ENCODE measurements around the gene AUTS2. TPM values are rescaled to one million over a fixed set of nuclear protein-coding genes. Genes with fewer than 3 reads are reported as not detected.

The AUTS2 gene
- polyA plus RNA-seq, 1 donor (not counting 4 experiments of a cell fraction or from before 2014, with no cell fraction given), result 4.7 TPM

DNA sequence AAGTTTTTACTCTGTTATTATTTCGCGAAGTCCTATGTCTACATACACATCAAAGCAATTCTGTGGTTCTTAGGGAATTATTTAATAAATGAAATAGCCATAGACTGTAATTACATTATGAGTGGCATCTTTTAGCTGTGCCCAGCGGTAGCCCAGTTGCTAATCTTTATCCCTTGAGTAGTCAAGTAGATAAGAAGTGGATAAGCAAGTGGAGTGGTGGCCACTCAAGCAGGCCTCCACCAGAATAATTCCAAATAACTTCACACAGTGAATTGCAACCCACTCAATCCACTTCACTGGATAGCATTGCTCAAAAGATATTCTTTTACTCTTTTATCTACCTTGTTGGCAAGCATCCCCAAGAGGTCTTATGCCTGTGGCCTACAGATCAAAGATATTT lies 349.7 kb downstream of the AUTS2 start:
- Histone ChIP-seq H3K27ac (ENCODE audit: control insufficient read depth, insufficient read depth, low read length) (no peak overlapping the region), H3K27me3 (ENCODE audit: control insufficient read depth, extremely low read depth, insufficient read depth, low read length) (no peaks in the 10 kb centered on the region), H3K4me3 (ENCODE audit: control insufficient read depth in 2 of 3, extremely low read depth in 1 of 3, insufficient read depth in 2 of 3, low read depth in 1 of 3, low read length in 3 of 3) (no peak overlapping the region), H3K9me1 (ENCODE audit: control insufficient read depth, extremely low read depth, insufficient read depth, low read length) (no peaks in the 10 kb centered on the region), H3K4me1 (ENCODE audit: control insufficient read depth, extremely low read depth, insufficient read depth, low read length) (no peaks in the 10 kb centered on the region), H4K20me1 (ENCODE audit: control insufficient read depth, extremely low read depth, insufficient read depth, low read length) (no peaks in the 10 kb centered on the region), H2AFZ (ENCODE audit: control insufficient read depth, low read length) (no peak overlapping the region), H3K9ac (ENCODE audit: control insufficient read depth, extremely low read depth, insufficient read depth, low read length) (no peak overlapping the region), H3K36me3 (ENCODE audit: control insufficient read depth in 2 of 2, extremely low read depth in 1 of 2, insufficient read depth in 2 of 2, low read length in 2 of 2) (no peaks in the 10 kb centered on the region), H3K4me2 (ENCODE audit: control insufficient read depth, extremely low read depth, insufficient read depth, low read depth, low read length) (no peak overlapping the region), H3K9me3 (ENCODE audit: control insufficient read depth, low read depth, low read length) (no peaks in the 10 kb centered on the region), H3K79me2 (ENCODE audit: control insufficient read depth, insufficient read depth, low read length) (no peaks in the 10 kb centered on the region)
- no peak for TF ChIP-seq EZH2 (IDR thresholded peaks at IDR 0.05; ENCODE audit: low read length)
- TF ChIP-seq, protein P1, sequence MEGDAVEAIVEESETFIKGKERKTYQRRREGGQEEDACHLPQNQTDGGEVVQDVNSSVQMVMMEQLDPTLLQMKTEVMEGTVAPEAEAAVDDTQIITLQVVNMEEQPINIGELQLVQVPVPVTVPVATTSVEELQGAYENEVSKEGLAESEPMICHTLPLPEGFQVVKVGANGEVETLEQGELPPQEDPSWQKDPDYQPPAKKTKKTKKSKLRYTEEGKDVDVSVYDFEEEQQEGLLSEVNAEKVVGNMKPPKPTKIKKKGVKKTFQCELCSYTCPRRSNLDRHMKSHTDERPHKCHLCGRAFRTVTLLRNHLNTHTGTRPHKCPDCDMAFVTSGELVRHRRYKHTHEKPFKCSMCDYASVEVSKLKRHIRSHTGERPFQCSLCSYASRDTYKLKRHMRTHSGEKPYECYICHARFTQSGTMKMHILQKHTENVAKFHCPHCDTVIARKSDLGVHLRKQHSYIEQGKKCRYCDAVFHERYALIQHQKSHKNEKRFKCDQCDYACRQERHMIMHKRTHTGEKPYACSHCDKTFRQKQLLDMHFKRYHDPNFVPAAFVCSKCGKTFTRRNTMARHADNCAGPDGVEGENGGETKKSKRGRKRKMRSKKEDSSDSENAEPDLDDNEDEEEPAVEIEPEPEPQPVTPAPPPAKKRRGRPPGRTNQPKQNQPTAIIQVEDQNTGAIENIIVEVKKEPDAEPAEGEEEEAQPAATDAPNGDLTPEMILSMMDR (optimal IDR thresholded peaks at IDR 0.05 in 1 of 3, IDR thresholded peaks at IDR 0.05 in 1 of 3, conservative IDR thresholded peaks at IDR 0.05 in 1 of 3; ENCODE audit: extremely low read depth in 1 of 3, insufficient read depth in 2 of 3, low read length in 3 of 3), result no peak
- DNase-seq (ENCODE audit: low read depth, low spot score), result no peak
- no peak for FAIRE-seq
- dilution Hi-C loops (cut with MboI; ENCODE audit: extremely low pct_ligation_motif_present, low sequenced_read_pairs), result no loop called here

DNA sequence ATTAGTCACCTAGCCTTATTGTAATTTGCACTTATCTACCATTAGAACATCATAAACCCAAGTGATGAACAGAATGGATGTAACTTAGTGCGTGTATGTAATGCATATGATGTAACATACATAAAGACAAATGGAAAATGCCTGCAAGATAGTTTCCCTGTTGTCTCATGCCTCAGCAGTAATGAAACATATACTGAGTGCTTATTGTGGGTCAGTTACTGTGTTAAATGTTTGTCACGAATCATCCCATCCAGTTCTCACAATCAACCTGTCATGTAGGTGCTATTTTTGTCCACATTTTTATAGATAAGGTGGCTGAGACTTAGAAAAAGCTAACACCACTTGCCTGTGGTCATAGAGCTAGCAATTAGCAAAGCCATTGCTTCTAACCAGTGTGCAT lies 350.8 kb downstream of the AUTS2 start:
- no peaks in the 10 kb centered on the region for H3K36me3 ChIP-seq (ENCODE audit: control insufficient read depth in 2 of 2, extremely low read depth in 1 of 2, insufficient read depth in 2 of 2, low read length in 2 of 2)

More for the DNA sequence above, 350.8 kb downstream of the AUTS2 start:
- no peaks in the 10 kb centered on the region for H3K9me3 ChIP-seq (ENCODE audit: control insufficient read depth, low read depth, low read length)
- H3K9ac ChIP-seq (ENCODE audit: control insufficient read depth, extremely low read depth, insufficient read depth, low read length), result no peak overlapping the region
- FAIRE-seq (no peak), DNase-seq (ENCODE audit: low read depth, low spot score) (no peak)
- no peak for TF ChIP-seq EZH2 (IDR thresholded peaks at IDR 0.05; ENCODE audit: low read length)
- TF ChIP-seq, protein P1 (optimal IDR thresholded peaks at IDR 0.05 in 1 of 3, IDR thresholded peaks at IDR 0.05 in 1 of 3, conservative IDR thresholded peaks at IDR 0.05 in 1 of 3; ENCODE audit: extremely low read depth in 1 of 3, insufficient read depth in 2 of 3, low read length in 3 of 3), result no peak
- no peak overlapping the region for H2AFZ ChIP-seq (ENCODE audit: control insufficient read depth, low read length)
- H3K79me2 ChIP-seq (ENCODE audit: control insufficient read depth, insufficient read depth, low read length), result no peaks in the 10 kb centered on the region
- no peak overlapping the region for H3K27ac ChIP-seq (ENCODE audit: control insufficient read depth, insufficient read depth, low read length)
- no peaks in the 10 kb centered on the region for H3K4me1 ChIP-seq (ENCODE audit: control insufficient read depth, extremely low read depth, insufficient read depth, low read length)
- H3K27me3 ChIP-seq (ENCODE audit: control insufficient read depth, extremely low read depth, insufficient read depth, low read length), result no peaks in the 10 kb centered on the region
- H3K4me2 ChIP-seq (ENCODE audit: control insufficient read depth, extremely low read depth, insufficient read depth, low read depth, low read length), result no peak overlapping the region
- no peaks in the 10 kb centered on the region for H4K20me1 ChIP-seq (ENCODE audit: control insufficient read depth, extremely low read depth, insufficient read depth, low read length)
- H3K4me3 ChIP-seq (ENCODE audit: control insufficient read depth in 2 of 3, extremely low read depth in 1 of 3, insufficient read depth in 2 of 3, low read depth in 1 of 3, low read length in 3 of 3), result no peak overlapping the region
- dilution Hi-C loops (cut with MboI; ENCODE audit: extremely low pct_ligation_motif_present, low sequenced_read_pairs), result no loop called here
- H3K9me1 ChIP-seq (ENCODE audit: control insufficient read depth, extremely low read depth, insufficient read depth, low read length), result no peaks in the 10 kb centered on the region
